Stomach (tissue), 9 donors: ENCODE data around the gene MYOZ2. TPM values are rescaled to one million over a fixed set of nuclear protein-coding genes. Genes with fewer than 3 reads are reported as not detected.

ENCODE experiments used
- DNase-seq, 2 donors: peaks; one replicate each; pipeline versions ENCODE4 v3.0.0 to v3.0.0-alpha.2; 2013 to 2019
- H3K27ac ChIP-seq, 5 donors: fragments of 200-600 bp in 4 of 5; sonication (generic) in 4 of 5; one replicate each; pipeline ENCODE4 v1.5.1; 2013 to 2019; ENCODE audit warnings: mild to moderate bottlenecking in 1 of 5, moderate library complexity in 1 of 5
- H3K27me3 ChIP-seq, 3 donors: fragments of 200-600 bp; sonication (generic); one replicate each; pipeline ENCODE4 v1.5.1; 2017 to 2019; ENCODE audit warnings: mixed run types in 1 of 3
- H3K36me3 ChIP-seq, 4 donors: fragments of 200-600 bp; sonication (generic); 1 replicate in 3 of 4; 2 replicates in 1 of 4; pipeline ENCODE4 v1.5.1; 2016 to 2019
- H3K4me1 ChIP-seq, 4 donors: fragments of 200-600 bp; sonication (generic); one replicate each; pipeline ENCODE4 v1.5.1; 2016 to 2019
- H3K4me3 ChIP-seq, 4 donors: fragments of 200-600 bp; sonication (generic) in 3 of 4; one replicate each; pipeline ENCODE4 v1.5.1; 2016 to 2019; ENCODE audit warnings: mild to moderate bottlenecking in 1 of 4
- H3K9me3 ChIP-seq, 4 donors: fragments of 200-600 bp; sonication (generic); one replicate each; pipeline ENCODE4 v1.5.1; 2016 to 2019
- EP300 ChIP-seq: sonication (generic); formaldehyde crosslinking; IDR thresholded peaks from one replicate; pipeline ENCODE4 v1.6.1; 2017; ENCODE audit warnings: antibody characterized with exemption
- POLR2A ChIP-seq, 4 donors: fragments of 450-650 bp; IDR thresholded peaks; one replicate each; pipeline ENCODE4 v1.6.1; 2016; ENCODE audit warnings: antibody characterized with exemption in 4 of 4, control low read depth in 2 of 4, mild to moderate bottlenecking in 1 of 4, moderate library complexity in 1 of 4
- POLR2AphosphoS5 ChIP-seq, 3 donors: sonication (generic); formaldehyde crosslinking; IDR thresholded peaks; one replicate each; pipeline ENCODE4 v1.6.1; 2016; ENCODE audit warnings: antibody characterized with exemption in 3 of 3
- WGBS, 5 donors: extraction: QIAGEN DNeasy Blood & Tissue Kit in 3 of 5; methylation state at CpG; one replicate each; pipeline versions ENCODE4 v1.1.5 to v1.1.7; 2013 to 2018; 5-methylcytosine and 5-hydroxymethylcytosine counted together
- intact Hi-C: fragments of 100-400 bp; cut with DNase I; formaldehyde crosslinking; loops from one replicate; pipeline ENCODE4 v1.15.1; 2023; ENCODE audit warnings: low total_unique reads
- polyA plus RNA-seq, 3 donors: library from polyadenylated mRNA; stranded (reverse); fragments of 200-250 nt; gene quantifications; one replicate each; pipeline ENCODE4 v1.2.3, GENCODE V29; 2013
- total RNA-seq, 5 donors: library from RNA; depleted of rRNA; stranded (reverse); fragments of >200 nt; gene quantifications; one replicate each; pipeline versions ENCODE4 v1.1.0 to v1.2.3, GENCODE V29; 2014 to 2016
- TF ChIP-seq, protein P1 (sequence below), 7 experiments: fragments of 450-650 bp in 4 of 7; fragments of 200-600 bp in 3 of 7; sonication (generic) in 3 of 7; IDR thresholded peaks; one replicate each; pipeline ENCODE4 v1.5.1; 2016 to 2019; ENCODE audit warnings: antibody characterized with exemption in 7 of 7, control low read depth in 2 of 7, mild to moderate bottlenecking in 1 of 7
- donor health status: healthy with polysubstance abuse.
- donor health status: Bipolar disorder and iron deficiency.
- donor health status: healthy.

MYOZ2 gene
- total and polyA plus RNA-seq, 8 donors, result 0.31 to 1.4 (median 0.59) TPM; not detected in 2

DNA sequence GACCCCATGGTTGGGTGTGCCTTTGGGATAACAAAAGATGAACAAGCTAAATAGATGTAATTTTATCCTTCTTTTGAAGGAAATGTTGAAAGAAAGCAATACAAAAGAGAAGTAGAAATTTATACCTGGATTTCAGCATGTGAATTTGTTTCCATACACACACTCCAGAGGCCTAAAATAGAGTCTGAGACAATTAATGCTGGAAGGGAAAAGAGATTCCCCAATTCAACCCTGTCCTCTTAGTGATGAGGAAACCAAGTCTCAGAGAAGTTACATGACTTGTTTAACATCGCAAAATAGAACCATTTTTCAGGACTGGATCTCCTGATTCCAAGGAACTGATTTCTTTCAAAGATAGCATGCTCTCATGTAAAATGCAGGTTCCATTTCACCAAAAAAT, 37.3 kb upstream of the MYOZ2 start:
- TF ChIP-seq, protein P1, sequence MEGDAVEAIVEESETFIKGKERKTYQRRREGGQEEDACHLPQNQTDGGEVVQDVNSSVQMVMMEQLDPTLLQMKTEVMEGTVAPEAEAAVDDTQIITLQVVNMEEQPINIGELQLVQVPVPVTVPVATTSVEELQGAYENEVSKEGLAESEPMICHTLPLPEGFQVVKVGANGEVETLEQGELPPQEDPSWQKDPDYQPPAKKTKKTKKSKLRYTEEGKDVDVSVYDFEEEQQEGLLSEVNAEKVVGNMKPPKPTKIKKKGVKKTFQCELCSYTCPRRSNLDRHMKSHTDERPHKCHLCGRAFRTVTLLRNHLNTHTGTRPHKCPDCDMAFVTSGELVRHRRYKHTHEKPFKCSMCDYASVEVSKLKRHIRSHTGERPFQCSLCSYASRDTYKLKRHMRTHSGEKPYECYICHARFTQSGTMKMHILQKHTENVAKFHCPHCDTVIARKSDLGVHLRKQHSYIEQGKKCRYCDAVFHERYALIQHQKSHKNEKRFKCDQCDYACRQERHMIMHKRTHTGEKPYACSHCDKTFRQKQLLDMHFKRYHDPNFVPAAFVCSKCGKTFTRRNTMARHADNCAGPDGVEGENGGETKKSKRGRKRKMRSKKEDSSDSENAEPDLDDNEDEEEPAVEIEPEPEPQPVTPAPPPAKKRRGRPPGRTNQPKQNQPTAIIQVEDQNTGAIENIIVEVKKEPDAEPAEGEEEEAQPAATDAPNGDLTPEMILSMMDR (IDR thresholded peaks at IDR 0.05), result no peak
- no peak for TF ChIP-seq POLR2AphosphoS5 (IDR thresholded peaks at IDR 0.05)
- TF ChIP-seq POLR2A (IDR thresholded peaks at IDR 0.05), result no peak
- TF ChIP-seq EP300, result no peak
- WGBS, 5 donors, result 87 to 100% (median 93%) methylated on average over 1 of the region's 1 CpG
- DNase-seq, result no peak
- Histone ChIP-seq H3K9me3 (no peaks in the 10 kb centered on the region), H3K27ac (no peak overlapping the region), H3K36me3 (no peaks in the 10 kb centered on the region), H3K4me1 (peaks cover 0 to 11% (median 9%) of the 10 kb centered on the region in 4 donors), H3K4me3 (no peak overlapping the region), H3K27me3 (no peaks in the 10 kb centered on the region)
- intact Hi-C loops, result no loop called here

DNA sequence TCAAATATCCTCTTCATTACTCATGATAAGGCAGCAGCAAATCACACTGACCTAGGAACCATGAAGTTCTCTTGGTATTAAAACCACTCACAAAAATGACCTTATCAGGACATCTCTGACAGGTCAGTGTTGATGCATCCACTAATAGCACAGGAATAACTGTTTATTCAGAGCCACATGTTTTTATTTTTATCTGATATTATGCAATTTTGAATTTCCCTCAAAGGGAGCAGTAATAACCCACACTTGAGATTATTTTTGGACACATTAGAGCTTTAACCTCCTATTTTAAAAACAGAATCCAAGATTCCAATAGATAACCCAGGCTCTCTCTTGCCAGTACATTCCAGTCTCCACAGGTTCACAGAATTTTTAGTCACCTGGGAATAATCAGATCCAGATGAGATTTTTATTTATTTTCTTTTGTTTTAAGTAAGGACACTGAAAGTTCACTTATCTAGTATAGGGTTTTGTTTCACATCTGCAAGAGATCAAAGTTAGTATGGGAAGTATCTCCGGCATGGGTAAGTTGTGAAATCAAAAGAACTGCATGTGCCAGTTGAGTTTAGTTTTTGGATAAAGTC, 36.3 kb upstream of the MYOZ2 start:
- TF ChIP-seq, protein P1 (IDR thresholded peaks at IDR 0.05), result no peak
- H3K27ac ChIP-seq, result no peak overlapping the region

GRCh38 chr4:119100655-119101054, 35.0 kb upstream of the MYOZ2 start:
- DNase-seq, result no peak
- intact Hi-C loops, result no loop called here
- TF ChIP-seq POLR2AphosphoS5 (IDR thresholded peaks at IDR 0.05), result no peak
- no peak for TF ChIP-seq EP300
- TF ChIP-seq, protein P1 (IDR thresholded peaks at IDR 0.05), result no peak
- TF ChIP-seq POLR2A (IDR thresholded peaks at IDR 0.05), result no peak
- Histone ChIP-seq H3K4me1 (peaks cover 0 to 15% (median 7%) of the 10 kb centered on the region in 4 donors), H3K36me3 (no peaks in the 10 kb centered on the region), H3K27ac (no peak overlapping the region), H3K9me3 (no peaks in the 10 kb centered on the region), H3K27me3 (no peaks in the 10 kb centered on the region), H3K4me3 (no peak overlapping the region)
- WGBS, 5 donors, result 0 to 64% (median 18%) methylated on average over 1 of the region's 1 CpG

More for the DNA sequence above, 36.3 kb upstream of the MYOZ2 start:
- Histone ChIP-seq H3K4me1 (peaks cover 0 to 11% (median 7%) of the 10 kb centered on the region in 4 donors), H3K27me3 (no peaks in the 10 kb centered on the region), H3K36me3 (no peaks in the 10 kb centered on the region), H3K4me3 (no peak overlapping the region), H3K9me3 (no peaks in the 10 kb centered on the region)
- WGBS, 5 donors, result 0 to 76% (median 40%) methylated on average over 1 of the region's 1 CpG
- no peak for DNase-seq
- intact Hi-C loops, result no loop called here

DNA sequence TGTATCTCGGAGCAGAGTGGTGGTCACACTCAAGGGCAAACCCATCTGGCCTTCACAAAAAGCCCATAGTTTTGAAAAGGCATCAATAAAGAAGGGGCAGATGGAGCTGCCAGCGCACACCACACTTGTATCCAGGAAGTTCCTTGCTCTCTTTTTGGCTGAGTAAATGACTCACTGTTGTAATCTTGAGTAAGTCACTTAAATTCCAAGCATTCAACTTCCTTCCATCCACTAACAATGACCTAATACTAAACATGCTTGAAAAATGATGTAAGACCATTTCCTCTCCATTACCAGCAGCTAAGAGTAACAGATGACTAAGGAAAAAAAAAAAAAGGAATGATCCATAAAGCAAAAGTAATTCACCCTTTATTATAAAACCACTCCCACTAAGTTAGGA, 32.4 kb upstream of the MYOZ2 start:
- DNase-seq, result peak in 1 of 2 donors; percentile 72
- peak overlapping the region in 4 of 5 donors; percentile 46 to 74 (median 66) for H3K27ac ChIP-seq
- no peaks in the 10 kb centered on the region for H3K9me3 ChIP-seq
- H3K4me3 ChIP-seq, result no peak overlapping the region
- intact Hi-C loops, result no loop called here
- peaks cover 6 to 24% (median 18%) of the 10 kb centered on the region in 4 donors for H3K4me1 ChIP-seq
- no peaks in the 10 kb centered on the region for H3K36me3 ChIP-seq
- no peaks in the 10 kb centered on the region for H3K27me3 ChIP-seq
- WGBS, 5 donors, result 32 to 66% (median 54%) methylated on average over 2 of the region's 2 CpGs
- TF ChIP-seq EP300, result no peak
- no peak for TF ChIP-seq POLR2A (IDR thresholded peaks at IDR 0.05)
- TF ChIP-seq POLR2AphosphoS5 (IDR thresholded peaks at IDR 0.05), result peak; percentile 54 to 81 (median 64)
- TF ChIP-seq, protein P1 (IDR thresholded peaks at IDR 0.05), result no peak
